Globus pallidus (tissue), 1 donor: ENCODE data around the gene ARMH3.
A peak's percentile ranks its signal among the peaks of the same experiment; 100 is the strongest.

ENCODE experiments used
- DNase-seq: peaks from one replicate; pipeline ENCODE4 v3.0.0-alpha.2; 2015; ENCODE audit warnings: low spot score

The ARMH3 gene

GRCh38 chr10:101938305-101939007 lies 117.5 kb downstream of the ARMH3 start:
- no peak for DNase-seq

DNA sequence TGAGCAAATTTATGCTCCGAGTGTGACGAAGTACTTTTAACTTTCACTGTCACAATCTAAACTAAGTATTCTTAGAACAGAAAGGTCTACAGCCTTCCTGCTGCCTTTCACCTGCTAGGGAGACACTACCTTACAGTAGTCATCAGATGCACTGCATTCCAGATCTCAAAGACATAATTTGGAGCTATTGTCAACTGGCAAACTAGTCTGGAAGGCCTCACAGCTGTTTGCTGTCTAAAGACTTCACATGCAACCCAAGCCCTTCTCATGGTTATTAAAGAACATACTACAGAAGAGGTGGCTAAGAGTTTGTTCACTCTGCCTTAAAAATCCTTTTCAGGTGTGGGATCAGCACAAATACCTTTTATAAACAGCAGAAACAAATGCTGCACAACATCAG lies 120.5 kb downstream of the ARMH3 start:
- no peak for DNase-seq

GRCh38 chr10:101934686-101935305 lies 121.2 kb downstream of the ARMH3 start:
- DNase-seq = no peak

DNA sequence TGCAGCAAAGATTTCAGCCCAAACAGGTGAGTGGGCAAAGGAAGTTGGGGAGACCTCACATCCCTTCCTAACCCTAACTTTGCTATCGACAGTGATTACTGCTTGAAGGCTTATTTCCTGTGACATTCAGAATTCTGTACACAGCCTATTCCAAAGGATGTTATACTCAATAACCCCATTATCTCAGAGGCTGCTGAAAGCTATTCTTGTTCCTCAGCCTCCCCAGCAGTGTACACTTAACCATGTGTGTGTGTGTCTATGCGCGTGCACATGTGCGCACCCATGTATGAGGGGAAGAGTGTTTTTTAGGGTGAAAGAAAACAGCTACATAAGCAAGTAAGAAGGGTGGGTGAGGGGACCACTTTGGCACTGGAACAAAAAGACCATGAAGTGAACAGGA lies 122.0 kb downstream of the ARMH3 start:
- DNase-seq = peak; percentile 8

GRCh38 chr10:101932183-101932582 lies 123.8 kb downstream of the ARMH3 start:
- no peak for DNase-seq

GRCh38 chr10:101925027-101925426 lies 130.9 kb downstream of the ARMH3 start:
- no peak for DNase-seq

- no peak for DNase-seq
These were observed 132.7 kb downstream of the ARMH3 start for GRCh38 chr10:101923256-101923655.

GRCh38 chr10:101922846-101923245 lies 133.1 kb downstream of the ARMH3 start:
- DNase-seq = no peak

GRCh38 chr10:101920546-101920945 lies 135.4 kb downstream of the ARMH3 start:
- no peak for DNase-seq

DNA sequence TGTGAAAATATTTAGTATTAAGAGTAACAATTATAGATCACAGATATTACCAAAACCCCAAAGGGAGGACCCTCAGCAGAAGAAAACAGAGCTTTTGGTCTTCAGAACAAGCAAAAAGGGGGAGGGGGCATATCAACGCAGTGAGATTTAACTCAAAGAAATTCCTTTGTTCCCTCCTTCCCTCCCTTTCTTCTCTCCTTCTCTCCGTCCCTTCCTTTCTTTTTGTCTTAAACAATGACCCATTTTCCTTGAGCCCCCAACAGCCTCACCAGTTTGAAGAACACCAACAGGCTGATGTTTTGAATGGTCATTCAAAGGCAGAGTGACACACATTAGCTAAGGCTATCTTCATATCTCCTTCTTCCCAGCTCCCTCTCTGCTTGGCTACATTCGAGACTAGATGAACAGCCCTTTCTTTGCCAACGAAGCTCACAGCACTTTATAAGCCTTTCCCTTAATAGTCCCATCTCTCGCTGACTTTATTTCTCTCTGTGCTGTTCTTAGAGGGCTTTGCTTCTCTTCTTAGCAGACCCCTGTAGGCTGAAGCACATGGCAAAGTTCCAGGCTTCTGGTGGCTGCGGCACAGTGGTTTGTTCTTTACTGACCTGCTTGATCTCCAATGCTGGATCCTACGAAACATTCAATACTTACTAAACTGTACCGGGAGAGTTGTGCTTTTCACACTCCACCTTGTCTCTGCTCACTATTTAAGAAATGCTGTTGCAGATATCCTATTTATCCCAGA lies 136.8 kb downstream of the ARMH3 start:
- DNase-seq = no peak

DNA sequence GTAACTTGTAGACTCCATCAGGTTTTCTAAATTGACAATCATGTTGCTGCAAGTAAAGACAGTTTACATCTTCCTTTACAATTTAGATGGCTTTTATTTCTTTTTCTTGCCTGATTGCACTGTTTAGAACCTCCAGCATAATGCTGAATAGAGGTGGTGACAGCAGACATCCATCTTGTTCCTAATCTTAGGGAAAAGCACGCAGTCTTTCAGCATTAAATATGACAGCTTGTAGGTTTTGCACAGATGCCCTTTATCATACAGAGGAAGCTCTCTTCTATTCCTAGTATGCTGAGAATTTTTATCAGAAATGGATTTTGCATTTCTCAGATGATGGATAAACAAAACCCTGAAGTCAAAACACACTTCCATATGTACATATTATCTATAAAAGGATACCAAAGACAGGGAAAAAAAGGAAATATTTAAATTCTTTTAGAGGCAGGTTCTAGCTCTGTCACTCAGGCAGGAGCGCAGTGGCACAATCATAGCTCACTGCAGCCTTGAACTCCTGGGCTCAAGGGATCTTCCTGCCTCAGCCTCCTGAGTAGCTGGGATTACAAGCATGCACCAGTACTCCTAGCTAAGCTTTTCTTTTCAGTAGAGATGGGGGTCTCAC lies 143.3 kb downstream of the ARMH3 start:
- no peak for DNase-seq

- no peak for DNase-seq
These were observed 149.3 kb downstream of the ARMH3 start for GRCh38 chr10:101906586-101907183.

GRCh38 chr10:101905251-101905650 lies 150.7 kb downstream of the ARMH3 start:
- DNase-seq = no peak

DNA sequence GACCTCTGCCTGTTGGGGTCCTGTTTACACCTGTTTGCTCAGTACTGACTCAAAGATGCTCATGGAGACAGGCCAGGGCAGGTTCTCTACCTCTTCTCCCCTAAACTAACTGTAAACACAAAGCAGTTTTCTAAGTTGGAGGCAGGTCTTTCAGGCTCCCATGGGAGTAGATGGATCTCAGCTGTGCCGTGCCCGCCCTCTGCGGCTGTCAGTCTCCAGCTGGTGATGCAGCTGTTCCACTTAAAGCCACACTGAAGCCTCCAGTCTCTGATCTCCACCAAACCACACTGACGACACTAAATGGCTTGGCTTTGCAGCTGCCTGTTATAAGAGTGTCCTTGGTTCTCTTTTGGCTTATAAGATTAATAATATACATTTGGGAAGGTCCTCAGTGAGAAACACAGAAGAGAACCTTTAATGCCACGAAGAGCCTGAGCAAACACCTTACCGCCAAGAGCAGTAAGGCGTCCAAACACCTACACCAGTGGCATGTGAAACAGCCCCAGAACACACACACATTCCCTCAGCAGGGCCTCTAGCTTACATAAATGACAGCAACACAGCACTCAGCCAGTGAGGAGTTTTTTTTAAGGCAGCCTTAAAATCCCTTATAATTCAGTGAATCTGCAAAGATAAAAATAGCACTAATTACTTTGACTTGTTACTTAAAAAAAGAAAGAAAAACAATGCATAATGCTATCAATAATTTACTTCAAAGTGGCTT lies 152.0 kb downstream of the ARMH3 start:
- peak; percentile 65 for DNase-seq

- no peak for DNase-seq
These were observed 153.2 kb downstream of the ARMH3 start for GRCh38 chr10:101902820-101903145.

DNA sequence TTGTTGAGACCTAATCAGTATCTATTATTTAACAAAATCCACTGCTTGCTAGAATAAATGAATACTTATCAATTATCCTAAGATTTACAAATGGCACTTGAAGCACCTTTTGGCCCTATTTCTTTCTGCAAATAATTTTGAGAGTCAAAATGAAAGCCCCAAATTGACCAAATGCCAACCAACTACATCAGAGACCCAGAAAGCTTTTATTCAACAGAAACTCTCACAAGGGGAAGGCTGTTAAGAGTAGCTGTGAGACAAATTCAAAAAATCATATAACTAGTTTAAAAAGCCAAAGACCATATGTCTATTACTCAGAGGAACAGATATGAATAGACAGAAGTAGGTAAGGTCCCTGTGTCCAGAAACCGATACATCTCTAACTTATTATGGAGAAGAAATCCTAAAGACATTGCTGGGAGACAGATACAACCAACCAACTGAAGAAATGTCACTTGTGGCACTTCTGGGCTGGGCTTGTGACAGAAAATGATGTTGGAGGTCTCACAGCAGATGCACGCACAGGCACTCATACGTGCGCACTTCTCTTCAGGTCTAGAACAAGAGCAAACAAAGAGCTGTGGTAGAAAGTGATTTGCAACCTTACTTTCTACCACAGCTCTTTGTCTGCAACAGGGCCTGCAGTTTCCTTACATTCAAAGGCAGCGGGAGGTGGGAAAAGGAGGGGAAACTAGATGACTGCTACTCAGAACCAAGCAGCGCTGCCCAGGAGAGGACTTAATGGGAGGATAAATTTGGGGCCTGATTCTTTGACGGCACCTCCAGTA lies 153.7 kb downstream of the ARMH3 start:
- DNase-seq = no peak

GRCh38 chr10:101901340-101901739 lies 154.6 kb downstream of the ARMH3 start:
- no peak for DNase-seq

DNA sequence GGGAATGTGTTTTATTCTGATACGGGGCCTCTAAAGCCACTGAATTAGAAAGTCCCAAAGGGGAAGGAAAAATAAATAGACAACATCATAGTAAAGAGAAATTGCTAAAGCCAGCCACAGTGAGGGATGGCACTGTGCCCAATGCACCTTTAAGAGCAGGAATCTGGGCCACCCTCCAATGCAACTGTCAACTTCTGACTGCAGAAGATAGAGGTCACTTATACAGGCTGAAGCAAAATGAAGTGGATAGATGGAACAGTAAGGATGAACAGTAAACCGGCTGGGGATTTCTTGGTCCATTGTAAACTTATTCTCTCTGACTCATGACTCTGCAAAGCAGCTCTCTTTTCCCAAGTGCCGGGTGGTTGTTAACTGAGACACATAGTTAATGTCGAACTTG lies 158.3 kb downstream of the ARMH3 start:
- DNase-seq = no peak

DNA sequence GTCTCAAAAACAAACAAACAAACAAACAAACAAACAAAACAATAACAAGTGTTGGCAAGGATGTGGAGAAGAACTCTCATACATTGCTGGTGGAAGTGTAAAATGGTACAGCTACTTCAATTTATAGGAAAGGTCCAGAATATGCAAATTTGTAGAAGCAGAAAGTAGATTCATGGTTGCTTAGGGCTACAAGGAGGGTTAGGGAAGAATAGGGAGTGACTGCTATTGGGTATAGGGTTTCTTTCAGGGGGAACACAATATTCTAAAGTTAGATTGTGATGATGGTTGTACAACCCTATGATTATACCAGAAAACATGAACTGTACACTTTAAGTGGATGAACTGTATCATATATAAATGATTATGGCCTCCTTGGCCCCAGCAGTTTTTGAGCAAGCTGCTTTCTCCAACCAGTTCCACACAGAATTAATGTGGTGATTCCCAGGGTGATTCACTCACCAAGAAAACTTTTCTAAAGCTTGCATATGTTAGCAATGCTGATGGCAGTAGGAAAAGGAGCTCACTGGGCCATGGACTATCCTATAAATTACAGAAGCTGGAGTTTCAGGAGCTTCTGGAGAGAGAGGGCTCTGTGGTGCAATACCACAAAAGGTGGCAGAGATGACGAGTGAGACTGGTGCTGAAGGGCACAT lies 159.6 kb downstream of the ARMH3 start:
- no peak for DNase-seq

DNA sequence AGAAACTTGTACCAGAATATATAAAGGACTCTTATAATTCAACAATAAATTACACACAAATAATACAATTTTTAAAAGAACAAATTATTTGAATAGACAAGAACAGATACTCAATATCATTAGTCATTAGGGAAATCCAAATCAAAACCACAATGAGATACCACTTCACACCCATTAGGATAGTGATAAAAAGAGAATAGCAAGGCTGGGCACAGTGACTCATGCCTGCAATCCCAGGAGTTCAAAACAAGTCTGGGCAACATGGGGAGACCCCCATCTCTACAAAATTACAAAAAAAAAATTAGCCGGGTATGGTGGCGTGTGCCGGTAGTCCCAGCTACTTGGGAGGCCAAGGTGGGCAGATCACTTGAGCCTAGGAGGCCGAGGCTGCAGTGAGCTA lies 160.2 kb downstream of the ARMH3 start:
- DNase-seq = no peak

- no peak for DNase-seq
These were observed 161.2 kb downstream of the ARMH3 start for GRCh38 chr10:101894742-101895141.
